DMS153 (cell line): ENCODE measurements around the gene STMP1.
A peak's percentile ranks its signal among the peaks of the same experiment; 100 is the strongest.
"Not testable (repeated sequence)": the region's sequence is repeated elsewhere in the genome, so short reads cannot be mapped to it uniquely, and the experiment has no call there.

ENCODE experiments used
- DNase-seq: peaks from one replicate; lab custom pipeline; 2025; lab: John Stamatoyannopoulos, UW

STMP1 gene

DNA sequence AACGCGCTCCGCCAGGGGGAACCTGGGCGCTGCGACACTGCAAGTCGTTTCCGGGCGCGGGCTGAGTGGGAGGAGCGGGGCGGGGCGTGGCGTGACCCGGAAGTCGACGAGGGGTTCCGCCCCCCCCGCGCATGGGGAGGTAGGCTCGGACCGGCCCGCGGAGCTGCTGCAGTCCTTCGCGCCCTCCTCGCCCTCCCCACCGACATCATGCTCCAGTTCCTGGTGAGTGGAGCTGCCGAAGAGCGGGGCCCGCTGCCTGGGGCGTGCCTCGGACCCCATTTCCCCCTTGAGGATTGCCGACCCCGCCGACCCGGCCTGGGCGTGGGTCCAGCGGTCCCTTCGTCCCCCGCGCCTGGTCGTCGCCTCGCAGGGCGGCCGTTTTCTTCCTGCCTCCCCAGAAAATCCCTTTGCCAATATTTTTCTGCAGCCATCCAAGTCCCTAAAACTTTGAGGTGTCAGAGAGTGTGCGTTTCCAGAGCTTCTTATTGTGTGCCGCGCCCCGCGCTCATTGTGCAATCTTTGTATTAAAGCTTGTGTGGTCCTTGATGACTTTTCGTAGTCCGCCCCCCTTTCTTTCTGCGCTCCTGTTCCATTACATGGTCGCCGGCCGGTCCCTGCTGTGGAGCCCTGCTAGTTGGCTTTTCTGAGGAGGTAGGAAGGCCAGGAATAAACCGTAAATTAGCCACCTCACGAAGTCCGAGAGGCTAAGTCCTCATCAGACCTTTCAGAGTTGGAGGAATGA is at the start of gene STMP1:
Gene STMP1 (plus strand): TSS at position 142 of the 742 bp plus-strand sequence.
- DNase-seq = peak; percentile 85

- no peak for DNase-seq
These were observed 46.2 kb upstream of the STMP1 start for GRCh38 chr7:135616136-135616535.

GRCh38 chr7:135617781-135618180 is 44.5 kb upstream of the STMP1 start:
- no peak for DNase-seq

GRCh38 chr7:135618510-135618909 is 43.8 kb upstream of the STMP1 start:
- no peak for DNase-seq

- DNase-seq = no peak
These were observed 41.9 kb upstream of the STMP1 start for GRCh38 chr7:135620447-135620846.

DNA sequence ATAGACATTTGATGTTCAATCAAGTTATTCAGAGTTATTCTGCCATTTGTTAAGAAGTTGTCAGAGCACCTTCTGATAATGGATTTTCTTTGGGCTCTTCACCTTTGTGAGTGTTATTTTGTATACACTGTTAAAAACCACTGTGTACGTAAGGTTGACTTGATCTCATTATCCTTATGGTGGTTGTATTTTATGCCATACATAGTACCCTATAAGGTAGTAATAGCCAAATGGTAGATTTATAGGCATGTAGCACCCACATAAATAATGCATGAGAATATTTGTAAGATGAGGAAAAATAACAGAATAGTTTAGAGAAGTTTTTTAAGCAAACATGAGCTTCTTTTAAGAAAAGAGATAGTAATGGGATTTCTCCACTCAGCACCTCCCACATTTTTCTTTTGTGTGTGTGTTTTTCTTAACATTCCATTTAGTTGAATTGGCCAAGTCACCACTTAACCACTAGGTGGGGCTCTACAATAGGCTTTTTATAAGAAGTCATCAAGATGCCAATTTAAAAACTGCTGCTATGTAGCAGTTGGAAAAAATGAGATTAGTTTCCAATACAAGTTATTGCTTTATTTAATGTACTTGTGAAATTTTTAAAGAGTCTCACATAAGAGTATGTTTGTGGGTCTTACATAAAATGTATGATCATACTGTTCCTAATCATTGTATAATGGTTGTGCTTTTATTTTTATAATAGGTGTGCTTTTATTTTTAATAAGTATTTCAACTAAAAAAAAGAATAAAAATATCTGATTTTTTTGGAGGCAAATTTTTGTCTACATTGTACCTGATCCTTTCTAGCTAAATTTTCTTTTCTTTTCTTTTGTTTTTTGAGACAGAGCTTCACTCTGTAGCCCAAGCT is 41.1 kb upstream of the STMP1 start:
- peak; percentile 24 for DNase-seq

DNA sequence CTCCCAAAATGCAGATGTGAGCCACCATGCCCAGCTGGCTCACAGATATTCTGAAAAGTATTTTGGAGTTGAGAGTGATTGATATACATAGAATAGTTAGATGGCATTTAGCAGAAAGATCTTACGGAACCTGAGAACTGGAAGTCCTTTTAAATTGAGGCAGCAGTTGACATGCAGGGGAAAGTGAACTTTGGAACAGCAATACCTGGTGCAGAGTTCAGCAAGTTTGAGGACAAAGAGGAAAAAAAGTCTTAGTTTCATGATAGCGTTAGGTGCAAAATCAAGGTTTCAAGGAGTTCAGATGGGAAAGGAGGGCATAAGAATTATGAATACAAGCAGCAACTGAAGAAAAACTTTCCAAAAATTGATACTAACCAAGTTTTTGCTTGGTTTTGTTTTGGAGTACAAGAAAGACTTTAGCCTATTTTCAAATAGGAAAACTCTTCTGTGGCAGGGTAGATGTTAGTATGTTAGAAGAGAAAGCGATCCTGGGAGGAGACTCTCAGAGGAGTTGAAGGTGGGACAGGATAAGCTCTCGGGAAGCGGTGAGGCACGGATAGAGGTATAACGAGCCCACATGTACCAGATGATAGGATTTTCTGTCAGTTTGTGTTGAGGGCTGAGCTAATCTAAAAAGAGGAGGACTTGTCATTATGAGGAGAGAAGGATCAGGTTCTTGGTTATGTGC is 28.0 kb upstream of the STMP1 start:
- DNase-seq = no peak

DNA sequence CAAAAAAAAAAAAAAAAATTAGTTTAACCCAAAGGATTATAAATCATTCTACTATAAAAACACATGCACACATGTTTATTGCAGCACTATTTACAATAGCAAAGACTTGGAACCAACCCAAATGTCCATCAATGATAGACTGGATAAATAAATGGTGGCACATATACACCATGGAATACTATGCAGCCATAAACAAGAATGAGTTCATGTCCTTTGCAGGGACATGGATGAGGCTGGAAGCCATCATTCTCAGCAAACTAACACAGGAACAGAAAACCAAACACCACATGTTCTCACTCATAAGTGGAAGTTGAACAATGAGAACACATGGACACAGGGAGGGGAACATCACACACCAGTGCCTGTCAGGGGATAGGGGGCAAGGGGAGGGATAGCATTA is 22.6 kb upstream of the STMP1 start:
- DNase-seq = not testable (repeated sequence)

- no peak for DNase-seq
These were observed 18.2 kb upstream of the STMP1 start for GRCh38 chr7:135644154-135644553.

DNA sequence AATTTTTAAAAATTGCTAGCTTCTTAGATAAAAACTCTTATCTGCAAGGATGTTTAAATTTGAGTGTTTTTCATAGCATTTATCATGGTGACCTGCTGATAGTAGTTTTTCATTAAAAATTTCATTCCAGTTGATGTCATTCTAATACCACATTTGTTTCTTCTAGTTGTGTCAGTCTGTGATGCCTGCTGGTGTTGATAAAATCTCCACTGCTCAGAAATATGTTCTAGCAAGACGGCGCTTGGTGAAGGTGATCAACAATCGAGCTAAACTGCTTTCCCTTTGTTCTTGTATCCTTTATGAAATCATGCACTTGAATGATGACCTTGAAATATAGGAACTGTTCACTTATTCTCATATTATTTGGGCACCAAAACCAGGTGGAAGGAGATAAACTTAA is 17.6 kb upstream of the STMP1 start:
- DNase-seq = no peak

GRCh38 chr7:135645296-135645904 is 16.9 kb upstream of the STMP1 start:
- peak; percentile 4 for DNase-seq

GRCh38 chr7:135647755-135648154 is 14.6 kb upstream of the STMP1 start:
- DNase-seq = no peak

DNA sequence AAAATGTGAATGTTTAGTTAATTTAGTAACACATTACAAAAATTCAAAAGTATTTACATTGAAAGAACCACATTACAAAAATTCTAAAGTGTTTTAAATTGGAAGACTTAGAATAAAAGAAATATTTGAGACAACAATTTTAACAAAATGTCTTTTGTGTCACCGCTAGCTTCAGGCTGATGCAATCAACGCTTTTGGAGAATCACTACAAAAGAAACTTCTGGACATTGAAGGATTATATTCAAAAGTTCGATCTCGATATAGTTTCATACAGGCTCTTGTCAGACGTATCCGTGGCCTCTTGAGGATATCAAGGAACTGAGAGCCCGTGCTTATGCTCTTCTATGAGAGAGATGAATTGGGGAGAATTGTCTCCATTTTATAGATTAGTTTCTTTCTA is 14.1 kb upstream of the STMP1 start:
- DNase-seq = no peak

DNA sequence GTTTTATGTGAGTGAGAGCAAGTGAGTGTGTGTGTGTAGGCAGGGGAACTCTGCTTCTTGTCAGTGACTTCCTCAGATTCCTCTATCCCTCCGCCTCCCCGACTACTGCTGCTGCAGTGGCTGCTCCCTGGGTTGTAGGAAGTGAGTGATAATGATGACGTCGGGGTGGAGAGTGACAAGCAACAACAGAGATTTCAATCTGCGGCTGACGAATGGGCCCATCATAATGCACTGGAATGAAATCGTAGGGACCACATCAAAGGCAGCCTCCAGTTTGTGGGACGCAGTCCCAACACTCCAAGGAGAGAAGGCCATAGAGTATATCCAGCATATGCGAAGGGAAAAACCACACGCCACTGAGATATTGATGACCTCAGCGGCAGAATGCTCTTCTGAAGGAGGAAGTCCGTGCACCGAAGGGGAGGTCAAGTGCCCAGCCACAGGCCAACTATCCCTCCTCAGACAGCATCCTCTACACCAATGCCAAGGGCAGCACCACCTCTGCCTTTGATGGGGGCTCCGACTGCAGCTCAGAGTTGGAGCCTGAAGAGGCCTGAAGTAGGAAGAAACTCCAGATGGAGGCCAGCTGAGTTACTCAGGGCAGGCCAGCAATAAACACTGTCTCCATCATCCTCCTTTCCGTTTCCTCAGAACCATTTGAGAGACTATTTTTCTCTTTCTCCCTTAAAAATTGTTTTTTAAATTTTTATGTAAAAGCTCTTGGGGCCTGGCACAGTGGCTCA is 11.3 kb upstream of the STMP1 start:
- no peak for DNase-seq

DNA sequence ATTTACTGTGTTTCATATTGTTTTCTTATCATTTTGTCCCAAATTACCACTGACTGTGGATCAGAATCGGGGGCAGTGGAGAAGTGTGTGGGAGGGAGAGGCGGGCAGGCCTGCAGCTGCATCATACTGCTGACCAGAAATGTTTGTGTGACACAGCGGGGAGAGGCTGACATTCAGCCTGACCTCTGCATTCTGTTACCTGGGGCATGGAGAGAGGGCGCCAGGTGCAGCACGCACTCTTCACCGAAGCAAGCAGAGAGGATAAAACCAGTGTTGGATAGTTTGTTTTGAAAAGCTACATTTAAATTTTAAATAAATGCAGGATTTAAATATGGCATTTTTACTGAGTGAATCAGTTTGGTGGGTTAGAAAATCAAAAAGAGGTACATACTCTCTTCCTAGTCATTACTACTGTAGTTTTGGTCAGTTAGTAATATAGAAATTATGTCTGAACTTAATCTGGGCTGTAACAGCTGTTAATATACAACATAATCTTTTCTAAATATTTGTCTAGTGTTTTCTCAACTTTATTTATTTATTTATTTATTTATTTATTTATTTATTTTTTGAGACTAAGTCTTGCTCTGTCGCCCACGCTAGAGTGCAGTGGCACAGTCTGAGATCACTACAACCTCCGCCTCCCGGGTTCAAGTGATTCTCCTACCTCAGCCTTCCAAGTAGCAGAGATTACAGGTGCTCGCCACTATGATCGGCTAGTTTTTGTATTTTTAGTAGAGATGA is 8.8 kb upstream of the STMP1 start:
- DNase-seq = peak; percentile 20

DNA sequence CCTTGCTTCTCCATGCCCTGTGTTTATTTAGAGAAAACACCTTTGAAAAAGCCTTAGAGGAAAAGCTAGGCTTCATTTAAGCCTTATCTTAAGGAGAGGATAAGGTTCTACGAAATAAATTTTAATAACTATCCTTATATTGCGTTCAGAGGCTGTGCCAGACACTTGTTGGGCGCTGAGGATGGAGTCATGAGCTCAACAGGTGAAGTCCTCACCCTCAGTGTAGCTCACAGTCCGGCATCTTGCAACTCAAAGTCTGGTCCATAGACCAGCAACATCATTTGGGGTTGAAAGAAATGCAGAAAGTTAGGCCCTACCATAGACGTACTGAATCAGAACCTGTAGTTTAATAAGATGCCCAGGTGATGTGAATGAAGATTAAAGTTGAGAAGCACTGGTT is 3.8 kb upstream of the STMP1 start:
- DNase-seq = no peak

GRCh38 chr7:135659159-135659846 is 3.0 kb upstream of the STMP1 start:
- peak; percentile 16 for DNase-seq

DNA sequence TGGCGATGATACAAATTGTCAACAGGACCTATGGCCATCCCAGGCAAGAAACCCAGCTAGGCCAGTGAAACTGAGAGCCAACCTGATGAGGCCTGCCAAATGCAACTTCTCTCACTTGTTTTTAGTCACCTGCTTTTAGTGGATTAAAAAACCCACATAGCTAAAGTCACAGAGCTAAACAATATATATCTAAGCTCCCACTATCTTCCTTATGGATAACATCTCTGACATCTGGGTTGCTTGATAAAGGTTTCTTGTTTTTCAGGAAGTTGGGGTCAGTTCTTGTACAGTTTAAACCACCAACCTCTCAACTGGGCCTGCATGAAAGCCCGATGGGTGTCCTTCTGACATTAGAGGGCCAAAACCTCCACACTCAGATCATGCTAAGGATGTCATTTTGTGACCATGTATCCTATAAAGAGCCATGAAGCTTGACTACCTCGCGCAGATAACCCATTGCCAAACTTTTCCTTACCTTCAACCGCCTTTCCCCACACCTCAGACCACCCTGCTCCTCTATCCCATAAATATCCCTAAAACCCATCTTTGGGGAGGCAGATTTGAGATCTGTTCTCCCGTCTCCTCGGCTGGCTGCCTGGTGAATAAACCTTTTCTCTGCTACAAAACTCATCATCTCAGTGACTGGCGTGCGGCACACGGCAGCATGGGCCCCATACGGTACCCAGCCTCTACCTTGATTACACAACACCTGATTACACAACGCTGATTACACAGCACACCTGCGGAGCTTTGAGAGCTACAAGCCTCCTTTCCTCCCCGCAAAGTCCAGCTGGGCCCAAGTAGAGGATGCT is 797 bp upstream of the STMP1 start:
- no peak for DNase-seq

- DNase-seq = no peak
These were observed 266 bp upstream of the STMP1 start for GRCh38 chr7:135662123-135662372.
